GM12874 (cell line): ENCODE results near the gene STEAP1B.

Experiments
- TF ChIP-seq, protein P1 (sequence below): IDR thresholded peaks from 2 replicates; pipeline ENCODE4 v1.5.1; 2011; ENCODE audit warnings: low read depth, mild to moderate bottlenecking, control low read depth, low read length, moderate library complexity; ENCODE audit not compliant: insufficient read depth

The STEAP1B gene

DNA sequence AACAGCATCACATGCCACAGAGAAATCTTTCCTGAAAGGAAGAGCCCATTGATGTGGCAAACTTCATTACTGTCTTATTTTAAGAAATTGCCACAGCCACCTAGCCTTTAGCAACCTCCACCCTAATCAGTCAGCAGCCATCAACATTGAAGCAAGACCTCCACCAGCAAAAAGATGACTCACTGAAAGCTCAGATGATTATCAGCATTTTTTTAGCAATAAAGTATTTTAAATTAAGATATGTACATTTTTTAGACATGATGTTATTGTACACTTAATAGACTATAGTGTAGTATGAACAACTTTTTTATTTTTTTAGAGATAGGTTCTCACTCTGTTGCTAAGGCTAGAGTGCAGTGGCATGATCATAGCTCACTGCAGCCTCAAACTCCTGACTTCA is 14.8 kb downstream of the STEAP1B start:
- TF ChIP-seq, protein P1, sequence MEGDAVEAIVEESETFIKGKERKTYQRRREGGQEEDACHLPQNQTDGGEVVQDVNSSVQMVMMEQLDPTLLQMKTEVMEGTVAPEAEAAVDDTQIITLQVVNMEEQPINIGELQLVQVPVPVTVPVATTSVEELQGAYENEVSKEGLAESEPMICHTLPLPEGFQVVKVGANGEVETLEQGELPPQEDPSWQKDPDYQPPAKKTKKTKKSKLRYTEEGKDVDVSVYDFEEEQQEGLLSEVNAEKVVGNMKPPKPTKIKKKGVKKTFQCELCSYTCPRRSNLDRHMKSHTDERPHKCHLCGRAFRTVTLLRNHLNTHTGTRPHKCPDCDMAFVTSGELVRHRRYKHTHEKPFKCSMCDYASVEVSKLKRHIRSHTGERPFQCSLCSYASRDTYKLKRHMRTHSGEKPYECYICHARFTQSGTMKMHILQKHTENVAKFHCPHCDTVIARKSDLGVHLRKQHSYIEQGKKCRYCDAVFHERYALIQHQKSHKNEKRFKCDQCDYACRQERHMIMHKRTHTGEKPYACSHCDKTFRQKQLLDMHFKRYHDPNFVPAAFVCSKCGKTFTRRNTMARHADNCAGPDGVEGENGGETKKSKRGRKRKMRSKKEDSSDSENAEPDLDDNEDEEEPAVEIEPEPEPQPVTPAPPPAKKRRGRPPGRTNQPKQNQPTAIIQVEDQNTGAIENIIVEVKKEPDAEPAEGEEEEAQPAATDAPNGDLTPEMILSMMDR, result no peak

DNA sequence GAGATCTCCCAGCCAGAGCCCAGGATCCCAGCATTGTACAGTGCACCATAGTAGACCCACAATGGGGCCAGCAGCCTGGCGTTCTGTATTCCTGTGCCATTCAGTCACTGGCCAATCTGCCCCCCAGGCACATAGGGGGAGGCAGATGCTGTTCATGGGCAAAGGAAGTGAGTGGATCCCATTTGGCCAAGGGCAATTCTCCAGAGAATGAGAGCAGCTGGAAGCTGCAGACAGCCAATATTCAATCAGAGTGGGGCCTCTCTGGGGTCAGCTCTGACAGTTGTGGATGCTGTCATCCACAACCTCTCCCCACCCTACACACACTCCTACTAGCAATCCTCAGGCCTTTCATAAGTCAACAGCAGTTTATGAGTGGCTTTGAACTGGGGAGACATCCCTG is 17.5 kb downstream of the STEAP1B start:
- TF ChIP-seq, protein P1, result no peak

DNA sequence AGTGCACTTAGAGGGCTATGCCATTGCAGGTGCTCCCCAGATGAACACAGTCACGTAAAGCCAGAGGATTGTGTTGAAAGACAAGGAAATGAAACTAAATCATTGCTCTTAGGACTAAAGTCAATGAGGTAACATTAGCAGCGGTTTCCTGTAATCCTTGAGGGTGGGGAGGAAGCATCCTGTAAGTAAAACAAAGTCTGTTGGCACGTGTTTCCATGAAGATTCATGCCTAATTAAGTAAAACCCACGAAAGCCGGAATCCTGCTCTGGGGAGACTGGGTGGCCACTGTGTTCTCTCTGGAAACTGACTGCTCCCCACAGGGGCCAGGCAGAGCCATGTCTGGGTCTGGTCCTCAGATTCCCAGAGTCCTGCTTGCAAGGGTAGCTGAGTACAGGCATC is 18.3 kb downstream of the STEAP1B start:
- TF ChIP-seq, protein P1, result no peak

GRCh38 chr7:22480523-22481075 is 19.4 kb downstream of the STEAP1B start:
- TF ChIP-seq, protein P1, result no peak

GRCh38 chr7:22477876-22478450 is 22.0 kb downstream of the STEAP1B start:
- TF ChIP-seq, protein P1, result no peak

DNA sequence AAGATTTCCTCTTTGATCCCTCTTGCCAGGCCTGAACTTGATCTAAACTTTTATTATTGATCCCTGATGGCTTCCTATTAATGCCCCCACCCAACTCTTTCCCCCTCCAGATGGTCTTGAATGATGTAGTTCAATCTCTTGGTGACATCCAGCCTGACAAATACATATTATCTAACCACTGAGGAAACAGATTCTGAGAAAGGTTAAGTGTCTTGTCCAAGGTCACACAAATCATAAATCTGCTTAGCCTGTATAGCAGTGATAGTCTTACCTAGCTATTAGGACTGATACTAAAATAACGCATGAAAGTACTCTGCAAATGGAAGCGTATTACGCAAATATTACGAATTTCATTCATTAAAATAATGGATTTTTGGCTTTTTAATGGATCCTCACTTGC is 22.7 kb downstream of the STEAP1B start:
- TF ChIP-seq, protein P1, result no peak

GRCh38 chr7:22476824-22477223 is 23.2 kb downstream of the STEAP1B start:
- TF ChIP-seq, protein P1, result no peak
